CD4-positive, alpha-beta T cell treated with Interleukin-12 subunit alpha and Interleukin-12 subunit beta, for 1 hour (primary cell): ENCODE results near the gene CDCA4.
A peak's percentile ranks its signal among the peaks of the same experiment; 100 is the strongest.

Source experiments
- DNase-seq: peaks from one replicate; pipeline ENCODE4 v3.0.0-alpha.2; 2020

The CDCA4 gene

GRCh38 chr14:105011312-105011990 lies 9.4 kb downstream of the CDCA4 start:
- no peak for DNase-seq

GRCh38 chr14:105010891-105011291 lies 10.0 kb downstream of the CDCA4 start:
- no peak for DNase-seq

GRCh38 chr14:105010106-105010505 lies 10.8 kb downstream of the CDCA4 start:
- no peak for DNase-seq

- DNase-seq = no peak
Measured at GRCh38 chr14:105007593-105008264, 13.2 kb downstream of the CDCA4 start.

- no peak for DNase-seq
Measured at GRCh38 chr14:105006831-105007592, 13.9 kb downstream of the CDCA4 start.

- no peak for DNase-seq
Measured at GRCh38 chr14:105005929-105006830, 14.7 kb downstream of the CDCA4 start.

GRCh38 chr14:105005329-105005928 lies 15.5 kb downstream of the CDCA4 start:
- DNase-seq = no peak

GRCh38 chr14:104999361-104999760 lies 21.5 kb downstream of the CDCA4 start:
- DNase-seq = no peak

GRCh38 chr14:104998801-104999200 lies 22.1 kb downstream of the CDCA4 start:
- no peak for DNase-seq

- DNase-seq = no peak
Measured at GRCh38 chr14:104996483-104996882, 24.4 kb downstream of the CDCA4 start.

- DNase-seq = no peak
Measured at GRCh38 chr14:104996032-104996431, 24.9 kb downstream of the CDCA4 start.

GRCh38 chr14:104994978-104995377 lies 25.9 kb downstream of the CDCA4 start:
- no peak for DNase-seq

GRCh38 chr14:104993808-104994591 lies 26.9 kb downstream of the CDCA4 start:
- no peak for DNase-seq

- DNase-seq = no peak
Measured at GRCh38 chr14:104993306-104993705, 27.6 kb downstream of the CDCA4 start.

- DNase-seq = no peak
Measured at GRCh38 chr14:104992501-104992900, 28.4 kb downstream of the CDCA4 start.

- no peak for DNase-seq
Measured at GRCh38 chr14:104991896-104992230, 29.0 kb downstream of the CDCA4 start.

GRCh38 chr14:104989951-104990303 lies 31.0 kb downstream of the CDCA4 start:
- DNase-seq = no peak

- DNase-seq = no peak
Measured at GRCh38 chr14:104989236-104989950, 31.5 kb downstream of the CDCA4 start.

GRCh38 chr14:104986487-104987164 lies 34.3 kb downstream of the CDCA4 start:
- no peak for DNase-seq

GRCh38 chr14:104985675-104986486 lies 35.0 kb downstream of the CDCA4 start, which contains the start of gene CLBA1:
Gene CLBA1, plus strand, starts transcription at chr14:104985788. Its CDS starts 644 bp downstream, at chr14:104986432.
- DNase-seq = peak; percentile 90
